Stomach (tissue), 4 donors: ENCODE results near the gene OR2B2.

Experiments
- CTCF ChIP-seq, 7 experiments: fragments of 450-650 bp in 4 of 7; fragments of 200-600 bp in 3 of 7; sonication (generic) in 3 of 7; IDR thresholded peaks; one replicate each; pipeline ENCODE4 v1.5.1; 2016 to 2019; ENCODE audit warnings: antibody characterized with exemption in 7 of 7, control low read depth in 2 of 7, mild to moderate bottlenecking in 1 of 7
- POLR2A ChIP-seq, 4 donors: fragments of 450-650 bp; IDR thresholded peaks; one replicate each; pipeline ENCODE4 v1.6.1; 2016; ENCODE audit warnings: antibody characterized with exemption in 4 of 4, control low read depth in 2 of 4, mild to moderate bottlenecking in 1 of 4, moderate library complexity in 1 of 4
- POLR2AphosphoS5 ChIP-seq, 3 donors: sonication (generic); formaldehyde crosslinking; IDR thresholded peaks; one replicate each; pipeline ENCODE4 v1.6.1; 2016; ENCODE audit warnings: antibody characterized with exemption in 3 of 3

- TF ChIP-seq CTCF (IDR thresholded peaks at IDR 0.05) (no peak), POLR2AphosphoS5 (IDR thresholded peaks at IDR 0.05) (no peak), POLR2A (IDR thresholded peaks at IDR 0.05) (no peak)
Observed at GRCh38 chr6:27940766-27941165, 28.6 kb upstream of the OR2B2 start.
